GM18907 (cell line): ENCODE measurements around the gene PODXL.
A peak's percentile ranks its signal among the peaks of the same experiment; 100 is the strongest.
"Not testable (repeated sequence)": the region's sequence is repeated elsewhere in the genome, so short reads cannot be mapped to it uniquely, and the experiment has no call there.

Experiments used
- ATAC-seq: cut with Tn5 transposase; IDR thresholded peaks from one replicate; pipeline ENCODE4 v1.9.1; 2021; ENCODE audit warnings: mild to moderate bottlenecking, moderate library complexity; ENCODE audit not compliant: unreplicated experiment

Gene PODXL

GRCh38 chr7:131497454-131497853 lies 59.0 kb downstream of the PODXL start:
- ATAC-seq: no peak

GRCh38 chr7:131495669-131496498 lies 60.5 kb downstream of the PODXL start:
- ATAC-seq: no peak

GRCh38 chr7:131494182-131494581 lies 62.2 kb downstream of the PODXL start:
- ATAC-seq: no peak

GRCh38 chr7:131493581-131493980 lies 62.8 kb downstream of the PODXL start:
- no peak for ATAC-seq

GRCh38 chr7:131493081-131493480 lies 63.3 kb downstream of the PODXL start:
- ATAC-seq: no peak

- no peak for ATAC-seq
Observed at GRCh38 chr7:131489881-131490280, 66.5 kb downstream of the PODXL start.

GRCh38 chr7:131489196-131489595 lies 67.2 kb downstream of the PODXL start:
- ATAC-seq: no peak

GRCh38 chr7:131488361-131488760 lies 68.1 kb downstream of the PODXL start:
- no peak for ATAC-seq

- no peak for ATAC-seq
Observed at GRCh38 chr7:131487217-131487616, 69.2 kb downstream of the PODXL start.

GRCh38 chr7:131486346-131486745 lies 70.1 kb downstream of the PODXL start:
- no peak for ATAC-seq

- peak; percentile 49 for ATAC-seq
Observed at GRCh38 chr7:131483586-131483985, 72.8 kb downstream of the PODXL start.

- no peak for ATAC-seq
Observed at GRCh38 chr7:131482800-131483199, 73.6 kb downstream of the PODXL start.

- no peak for ATAC-seq
Observed at GRCh38 chr7:131480384-131481315, 75.8 kb downstream of the PODXL start.

- ATAC-seq: no peak
Observed at GRCh38 chr7:131476740-131477139, 79.7 kb downstream of the PODXL start.

GRCh38 chr7:131471250-131472004 lies 85.0 kb downstream of the PODXL start:
- ATAC-seq: no peak

GRCh38 chr7:131467788-131468187 lies 88.6 kb downstream of the PODXL start:
- ATAC-seq: no peak

GRCh38 chr7:131466735-131467365 lies 89.6 kb downstream of the PODXL start:
- no peak for ATAC-seq

GRCh38 chr7:131462715-131463114 lies 93.7 kb downstream of the PODXL start:
- ATAC-seq: not testable (repeated sequence)

GRCh38 chr7:131462059-131462458 lies 94.4 kb downstream of the PODXL start:
- no peak for ATAC-seq

- ATAC-seq: no peak
Observed at GRCh38 chr7:131459256-131459655, 97.2 kb downstream of the PODXL start.

GRCh38 chr7:131456338-131456737 lies 100.1 kb downstream of the PODXL start:
- ATAC-seq: no peak
